Measurements from ENCODE around the gene APOL1.
"Not testable (repeated sequence)": the region's sequence is repeated elsewhere in the genome, so short reads cannot be mapped to it uniquely, and the experiment has no call there.

APOL1 gene

GRCh38 chr22:36246718-36247117, 6.2 kb upstream of the APOL1 start:
- no peak for DNase-seq

- no peak for DNase-seq
Observed at GRCh38 chr22:36247955-36248354, 5.0 kb upstream of the APOL1 start.

GRCh38 chr22:36249160-36249559, 3.8 kb upstream of the APOL1 start:
- no peak for DNase-seq

- DNase-seq = not testable (repeated sequence)
Observed at GRCh38 chr22:36250292-36250960, 2.5 kb upstream of the APOL1 start.

- DNase-seq = not testable (repeated sequence)
Observed at GRCh38 chr22:36251979-36252608, 839 bp upstream of the APOL1 start.

GRCh38 chr22:36253523-36254490, 874 bp downstream of the APOL1 start:
- DNase-seq = no peak

- not testable (repeated sequence) for DNase-seq
Observed at GRCh38 chr22:36255572-36255971, 2.6 kb downstream of the APOL1 start.

GRCh38 chr22:36256478-36256877, 3.5 kb downstream of the APOL1 start:
- no peak for DNase-seq

- no peak for DNase-seq
Observed at GRCh38 chr22:36257308-36257707, 4.4 kb downstream of the APOL1 start.

- no peak for DNase-seq
Observed at GRCh38 chr22:36257948-36258670, 5.2 kb downstream of the APOL1 start.

GRCh38 chr22:36258701-36259614, 6.0 kb downstream of the APOL1 start:
- peak; percentile 61 for DNase-seq

GRCh38 chr22:36259615-36260300, 6.8 kb downstream of the APOL1 start:
- no peak for DNase-seq

GRCh38 chr22:36261675-36262074, 8.7 kb downstream of the APOL1 start:
- DNase-seq = not testable (repeated sequence)

GRCh38 chr22:36262307-36262706, 9.4 kb downstream of the APOL1 start:
- not testable (repeated sequence) for DNase-seq

GRCh38 chr22:36263216-36263673, 10.3 kb downstream of the APOL1 start:
- not testable (repeated sequence) for DNase-seq

GRCh38 chr22:36263886-36264664, 11.1 kb downstream of the APOL1 start:
- DNase-seq = not testable (repeated sequence)

- DNase-seq = no peak
Observed at GRCh38 chr22:36267058-36267457, 14.1 kb downstream of the APOL1 start.

GRCh38 chr22:36267896-36268485, 15.1 kb downstream of the APOL1 start:
- no peak for DNase-seq

GRCh38 chr22:36271231-36271630, 18.3 kb downstream of the APOL1 start:
- DNase-seq = not testable (repeated sequence)

- DNase-seq = not testable (repeated sequence)
Observed at GRCh38 chr22:36271951-36272350, 19.0 kb downstream of the APOL1 start.
